ENCODE results near the gene RDH12. TPM values are rescaled to one million over a fixed set of nuclear protein-coding genes. Genes with fewer than 3 reads are reported as not detected.

RDH12 gene
- total and polyA plus RNA-seq, 9 of the 15 experiments (the other 6 are each of a cell fraction or from before 2014, with no cell fraction given) = 0.03 to 0.29 (median 0.07) TPM; not detected in 2

- WGBS (ENCODE audit: insufficient coverage, low coverage, missing lambda C conversion rate) = 34% methylated on average over 3 of the region's 4 CpGs
- no peaks in the 10 kb centered on the region for H3K9me3 ChIP-seq (replicated peaks; ENCODE audit: control insufficient read depth, insufficient read depth, low read depth, low read length)
- H3K79me2 ChIP-seq (ENCODE audit: control insufficient read depth, insufficient read depth, low read length) = no peaks in the 10 kb centered on the region
- no TSS peak for BruUV-seq (replicated peaks)
- no peaks in the 10 kb centered on the region for H4K20me1 ChIP-seq (replicated peaks; ENCODE audit: control insufficient read depth, insufficient read depth, low read length)
- H3K27ac ChIP-seq (ENCODE audit: extremely low read depth, low read depth, low read length) = no peak overlapping the region
- H3K4me2 ChIP-seq (ENCODE audit: insufficient read depth, low read length) = no peak overlapping the region
- CTCF ChIA-PET (ENCODE audit: low intra/inter-chr PET ratio) = no interaction called here
- H3K4me1 ChIP-seq (replicated peaks in 1 of 2; ENCODE audit: control insufficient read depth in 2 of 2, insufficient read depth in 2 of 2, low read length in 2 of 2) = no peaks in the 10 kb centered on the region; a peak in 1 of 5 replicates
- intact Hi-C loops (cut with micrococcal nuclease) (no loop called here), in situ Hi-C loops (cut with MboI) (no loop called here)
- POLR2A ChIA-PET = no interaction called here
- H3K36me3 ChIP-seq (ENCODE audit: control insufficient read depth, insufficient read depth, low read length) = no peaks in the 10 kb centered on the region
- H3K27me3 ChIP-seq (ENCODE audit: control insufficient read depth in 2 of 2, insufficient read depth in 2 of 2, low read length in 2 of 2) = no peaks in the 10 kb centered on the region
- H3K9ac ChIP-seq (ENCODE audit: insufficient read depth in 1 of 2, low read depth in 2 of 2, low read length in 2 of 2) = no peak overlapping the region
- DNase-seq (ENCODE audit: extremely low read depth in 1 of 4, low spot score in 3 of 4) (no peak), ATAC-seq (no peak), FAIRE-seq (no peak)
- H3K4me3 ChIP-seq = no peak overlapping the region
- H3K9me1 ChIP-seq (ENCODE audit: control insufficient read depth, insufficient read depth, low read length) = no peaks in the 10 kb centered on the region
- H2AFZ ChIP-seq (ENCODE audit: low read depth, low read length) = no peak overlapping the region
- TF ChIP-seq, protein P1, sequence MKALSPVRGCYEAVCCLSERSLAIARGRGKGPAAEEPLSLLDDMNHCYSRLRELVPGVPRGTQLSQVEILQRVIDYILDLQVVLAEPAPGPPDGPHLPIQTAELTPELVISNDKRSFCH (CRISPR knock-in tag; IDR thresholded peaks at IDR 0.05) = no peak
- TF ChIP-seq, protein P1 (tag; IDR thresholded peaks at IDR 0.05) = no peak
- TF ChIP-seq PRMT5 (CRISPR knock-in tag; IDR thresholded peaks at IDR 0.05) = no peak
- no peak for TF ChIP-seq MYBL2 (IDR thresholded peaks at IDR 0.05; ENCODE audit: low read depth)
- TF ChIP-seq MYBL2 (CRISPR knock-in tag; IDR thresholded peaks at IDR 0.05; ENCODE audit: borderline replicate concordance) = no peak
- TF ChIP-seq HDAC3 (IDR thresholded peaks at IDR 0.05; ENCODE audit: borderline replicate concordance, partially characterized antibody) = no peak
- TF ChIP-seq E2F3 (CRISPR knock-in tag; IDR thresholded peaks at IDR 0.05) = no peak
- no peak for TF ChIP-seq TEAD4 (IDR thresholded peaks at IDR 0.05; ENCODE audit: low read length)
- TF ChIP-seq TEAD4 (CRISPR knock-in tag; IDR thresholded peaks at IDR 0.05; ENCODE audit: borderline replicate concordance) = no peak
- TF ChIP-seq EP400 (IDR thresholded peaks at IDR 0.05) = no peak
- TF ChIP-seq KAT7 (CRISPR knock-in tag; IDR thresholded peaks at IDR 0.05; ENCODE audit: borderline replicate concordance) = no peak
- TF ChIP-seq CEBPZ (IDR thresholded peaks at IDR 0.05; ENCODE audit: borderline replicate concordance, low read depth, low read length) = no peak
- TF ChIP-seq TARDBP (IDR thresholded peaks at IDR 0.05) = no peak
- TF ChIP-seq, protein P2, sequence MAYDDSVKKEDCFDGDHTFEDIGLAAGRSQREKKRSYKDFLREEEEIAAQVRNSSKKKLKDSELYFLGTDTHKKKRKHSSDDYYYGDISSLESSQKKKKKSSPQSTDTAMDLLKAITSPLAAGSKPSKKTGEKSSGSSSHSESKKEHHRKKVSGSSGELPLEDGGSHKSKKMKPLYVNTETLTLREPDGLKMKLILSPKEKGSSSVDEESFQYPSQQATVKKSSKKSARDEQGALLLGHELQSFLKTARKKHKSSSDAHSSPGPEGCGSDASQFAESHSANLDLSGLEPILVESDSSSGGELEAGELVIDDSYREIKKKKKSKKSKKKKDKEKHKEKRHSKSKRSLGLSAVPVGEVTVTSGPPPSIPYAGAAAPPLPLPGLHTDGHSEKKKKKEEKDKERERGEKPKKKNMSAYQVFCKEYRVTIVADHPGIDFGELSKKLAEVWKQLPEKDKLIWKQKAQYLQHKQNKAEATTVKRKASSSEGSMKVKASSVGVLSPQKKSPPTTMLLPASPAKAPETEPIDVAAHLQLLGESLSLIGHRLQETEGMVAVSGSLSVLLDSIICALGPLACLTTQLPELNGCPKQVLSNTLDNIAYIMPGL (CRISPR knock-in tag; IDR thresholded peaks at IDR 0.05) = no peak
Observed at GRCh38 chr14:67736771-67737170, 35.1 kb downstream of the RDH12 start.

All from K562 (cell line).